ENCODE measurements around the gene PYURF. TPM values are rescaled to one million over a fixed set of nuclear protein-coding genes. Genes with fewer than 3 reads are reported as not detected.

Gene PYURF
- total RNA-seq, 2 experiments from 2014 or later, result 25.3 to 26.8 TPM

- no peak overlapping the region for H3K4me3 Mint-ChIP-seq
- CTCF ChIA-PET, result interaction anchor here (1.1 to 2.2 kb wide), 3 partner anchors 8 to 128 kb away, joined by 3 to 9 read pairs (median 6); no protein-coding TSS in a partner anchor
- H3K9me3 Mint-ChIP-seq, result no peaks in the 10 kb centered on the region
Measured at GRCh38 chr4:88531549-88531948, 8.0 kb upstream of the PYURF start.

GRCh38 chr4:88528861-88529260, 5.3 kb upstream of the PYURF start:
- POLR2A ChIA-PET, result no interaction called here
- Histone ChIP-seq H3K9me3 (ENCODE audit: control insufficient read depth in 1 of 2, insufficient read depth in 1 of 2, low read length in 2 of 2) (no peaks in the 10 kb centered on the region), H3K36me3 (ENCODE audit: insufficient read depth, low read length) (no peaks in the 10 kb centered on the region), H3K27me3 (ENCODE audit: control insufficient read depth in 1 of 2, insufficient read depth in 2 of 2, low read length in 2 of 2) (no peaks in the 10 kb centered on the region), H3K4me3 (ENCODE audit: low read length) (no peak overlapping the region), H3K27ac (ENCODE audit: low read depth in 1 of 2, low read length in 2 of 2) (no peak overlapping the region), H3K4me1 (ENCODE audit: insufficient read depth, low read length) (peaks cover 11% of the 10 kb centered on the region)
- DNase-seq (no peak), ATAC-seq (ENCODE audit: poor library complexity) (no peak)
- H3K4me3 Mint-ChIP-seq, result no peak overlapping the region
- H3K27ac Mint-ChIP-seq, result no peak overlapping the region
- CTCF ChIA-PET, result no interaction called here
- H3K27me3 Mint-ChIP-seq, result no peaks in the 10 kb centered on the region
- H3K36me3 Mint-ChIP-seq (ENCODE audit: low read depth), result no peaks in the 10 kb centered on the region
- intact Hi-C loops (cut with DNase I, micrococcal nuclease), result loop anchor here (5.0 to 10.0 kb wide), 2 partner anchors 266 to 493 kb away; no protein-coding TSS in a partner anchor
- no peaks in the 10 kb centered on the region for H3K9me3 Mint-ChIP-seq
- peaks cover 33% of the 10 kb centered on the region for H3K4me1 Mint-ChIP-seq (ENCODE audit: low read depth)
- TF ChIP-seq CTCF (IDR thresholded peaks at IDR 0.05), result no peak

More at GRCh38 chr4:88531549-88531948, 8.0 kb upstream of the PYURF start:
- no peaks in the 10 kb centered on the region for H3K27me3 Mint-ChIP-seq
- Histone ChIP-seq H3K27me3 (ENCODE audit: control insufficient read depth in 1 of 2, insufficient read depth in 2 of 2, low read length in 2 of 2) (no peaks in the 10 kb centered on the region), H3K9me3 (ENCODE audit: control insufficient read depth in 1 of 2, insufficient read depth in 1 of 2, low read length in 2 of 2) (no peaks in the 10 kb centered on the region), H3K4me1 (ENCODE audit: insufficient read depth, low read length) (peaks cover 1% of the 10 kb centered on the region), H3K36me3 (ENCODE audit: insufficient read depth, low read length) (no peaks in the 10 kb centered on the region), H3K27ac (ENCODE audit: low read depth in 1 of 2, low read length in 2 of 2) (no peak overlapping the region), H3K4me3 (ENCODE audit: low read length) (no peak overlapping the region)
- H3K4me1 Mint-ChIP-seq (ENCODE audit: low read depth), result peaks cover 9% of the 10 kb centered on the region
- no peak overlapping the region for H3K27ac Mint-ChIP-seq
- no peak for TF ChIP-seq CTCF (IDR thresholded peaks at IDR 0.05)
- intact Hi-C loops (cut with DNase I, micrococcal nuclease), result loop anchor here in 1 of 2 experiments (5.0 to 10.0 kb wide), 2 partner anchors 56 to 263 kb away; no protein-coding TSS in a partner anchor
- POLR2A ChIA-PET, result interaction anchor here (1.0 kb wide), 1 partner anchor 82 kb away, joined by 3 read pairs; no protein-coding TSS in a partner anchor
- ATAC-seq (ENCODE audit: poor library complexity) (no peak), DNase-seq (no peak)
- H3K36me3 Mint-ChIP-seq (ENCODE audit: low read depth), result no peaks in the 10 kb centered on the region

GRCh38 chr4:88527787-88528186, 4.2 kb upstream of the PYURF start:
- Histone ChIP-seq H3K27ac (ENCODE audit: low read depth in 1 of 2, low read length in 2 of 2) (no peak overlapping the region), H3K4me3 (ENCODE audit: low read length) (no peak overlapping the region), H3K36me3 (ENCODE audit: insufficient read depth, low read length) (no peaks in the 10 kb centered on the region), H3K9me3 (ENCODE audit: control insufficient read depth in 1 of 2, insufficient read depth in 1 of 2, low read length in 2 of 2) (no peaks in the 10 kb centered on the region), H3K27me3 (ENCODE audit: control insufficient read depth in 1 of 2, insufficient read depth in 2 of 2, low read length in 2 of 2) (no peaks in the 10 kb centered on the region), H3K4me1 (ENCODE audit: insufficient read depth, low read length) (peaks cover 16% of the 10 kb centered on the region)
- ChIA-PET CTCF (interaction anchor here (2.2 to 4.2 kb wide), 2 partner anchors 12 to 131 kb away, joined by 9 to 18 read pairs; no protein-coding TSS in a partner anchor), POLR2A (no interaction called here)
- Mint-ChIP-seq H3K27me3 (no peaks in the 10 kb centered on the region), H3K9me3 (no peaks in the 10 kb centered on the region), H3K27ac (no peak overlapping the region), H3K36me3 (ENCODE audit: low read depth) (no peaks in the 10 kb centered on the region), H3K4me3 (no peak overlapping the region), H3K4me1 (ENCODE audit: low read depth) (peaks cover 36% of the 10 kb centered on the region)
- no peak for ATAC-seq (ENCODE audit: poor library complexity)
- TF ChIP-seq CTCF (IDR thresholded peaks at IDR 0.05), result no peak
- no peak for DNase-seq
- intact Hi-C loops (cut with DNase I, micrococcal nuclease), result loop anchor here (5.0 to 10.0 kb wide), 2 partner anchors 267 to 495 kb away; no protein-coding TSS in a partner anchor
